Effector memory CD8-positive, alpha-beta T cell (primary cell): Measurements from ENCODE around the gene HDHD5.

Experiments used
- ATAC-seq: fragments of 150-1000 bp; cut with Tn5 transposase; replicated peaks from 2 replicates; pipeline ENCODE4 v1.10.0; 2021; ENCODE audit warnings: mild to moderate bottlenecking, moderate library complexity
- DNase-seq, 3 experiments: peaks; one replicate each; pipeline ENCODE4 v3.0.0; 2021
- H3K27ac Mint-ChIP-seq, 2 donors: one replicate each; pipeline ENCODE4 v1.8.0; 2022; ENCODE audit warnings: mild to moderate bottlenecking in 2 of 2, mixed read lengths in 2 of 2, moderate library complexity in 2 of 2
- H3K27me3 Mint-ChIP-seq, 2 donors: one replicate each; pipeline ENCODE4 v1.8.0; 2022; ENCODE audit warnings: mixed read lengths in 2 of 2
- H3K36me3 Mint-ChIP-seq: one replicate; pipeline ENCODE4 v1.8.0; 2022; ENCODE audit warnings: mild to moderate bottlenecking, moderate library complexity, mixed read lengths; ENCODE audit not compliant: insufficient read depth
- H3K4me1 Mint-ChIP-seq, 2 donors: one replicate each; pipeline ENCODE4 v1.8.0; 2022; ENCODE audit warnings: low read depth in 2 of 2, mixed read lengths in 2 of 2
- H3K4me3 Mint-ChIP-seq, 2 donors: one replicate each; pipeline ENCODE4 v1.8.0; 2022; ENCODE audit warnings: mild to moderate bottlenecking in 2 of 2, mixed read lengths in 2 of 2, moderate library complexity in 2 of 2
- H3K9me3 Mint-ChIP-seq, 2 donors: one replicate each; pipeline ENCODE4 v1.8.0; 2022; ENCODE audit warnings: mixed read lengths in 2 of 2
- total RNA-seq, 9 experiments: gene quantifications; one replicate each; lab custom pipeline; 2026; lab: John Stamatoyannopoulos, UW

The HDHD5 gene
- total RNA-seq = 10.1 to 46.1 (median 25.4) reads per million in 9 experiments

DNA sequence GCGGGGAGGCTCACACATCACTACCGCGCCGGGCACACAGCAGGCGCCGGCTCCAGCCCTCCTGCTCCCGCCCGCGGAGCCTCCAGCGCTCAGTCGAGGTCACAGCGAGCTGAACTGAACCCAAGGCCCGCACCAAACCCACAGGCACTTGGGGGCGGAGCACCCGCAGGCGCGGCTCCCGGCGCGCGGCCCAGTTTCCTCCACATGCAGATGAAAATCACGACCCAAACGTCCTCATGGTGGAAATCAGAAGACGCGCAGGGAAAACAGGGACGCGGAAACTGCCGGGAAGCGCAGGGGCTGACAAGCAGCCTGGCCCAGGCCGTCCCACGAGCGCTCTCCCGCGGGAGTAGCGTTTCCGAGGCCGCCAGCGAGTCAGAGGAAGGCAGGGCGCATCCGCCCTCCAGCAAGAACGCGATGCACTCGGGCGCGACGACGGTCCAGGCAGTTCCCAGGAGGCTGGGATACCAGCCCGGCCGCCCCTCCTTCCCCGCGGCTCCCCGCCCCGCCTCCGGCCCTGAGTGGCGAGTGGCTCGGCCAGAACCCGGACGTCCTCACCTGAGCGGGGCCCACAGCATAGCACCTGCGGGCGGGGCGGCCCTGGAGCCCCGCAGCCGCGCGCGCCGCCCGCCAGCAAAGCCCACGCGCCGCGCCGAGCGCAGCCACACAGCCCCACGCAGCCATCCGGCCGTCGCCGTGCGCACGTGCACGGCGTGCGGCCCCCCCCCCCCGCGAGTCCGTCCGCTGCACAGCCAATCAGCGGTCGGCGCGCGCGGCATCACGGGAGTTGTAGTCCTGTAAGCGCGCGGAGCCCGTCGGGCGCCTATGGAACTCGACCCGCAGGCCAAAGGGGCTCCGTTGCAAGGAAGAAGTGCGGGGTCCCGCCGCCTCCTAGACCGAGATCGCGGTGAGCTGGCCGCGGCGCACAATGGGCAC, at the start of gene HDHD5:
TSS of gene HDHD5 (minus strand) at position 710 of the 936 bp plus-strand sequence. CDS start at position 684, 26 bp downstream.
- Mint-ChIP-seq H3K27me3 (no peaks in the 10 kb centered on the region), H3K4me1 (peaks cover 12 to 20% of the 10 kb centered on the region in 2 donors)

DNA sequence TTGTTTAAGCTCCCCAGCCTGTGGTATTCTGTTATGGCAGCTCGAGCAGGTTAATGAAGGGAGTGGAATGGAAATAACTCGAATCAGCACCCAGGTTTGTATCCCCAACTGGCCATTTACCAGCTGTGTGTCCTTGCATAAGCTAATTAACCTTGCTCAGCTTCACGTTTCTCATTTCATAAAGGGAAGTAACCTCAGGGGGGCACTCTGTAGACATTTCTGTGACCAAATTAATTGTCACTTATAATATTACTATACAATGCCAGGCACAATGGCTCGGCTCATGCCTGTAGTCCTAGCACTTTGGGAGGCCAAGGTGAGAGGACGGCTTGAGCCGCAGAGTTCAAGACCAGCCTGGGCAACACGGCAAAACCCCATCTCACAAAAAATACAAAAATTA, 46.4 kb upstream of the HDHD5 start:
- ATAC-seq (no peak), DNase-seq (no peak)
- Mint-ChIP-seq H3K27me3 (no peaks in the 10 kb centered on the region), H3K9me3 (no peaks in the 10 kb centered on the region), H3K4me1 (peaks cover 10 to 11% of the 10 kb centered on the region in 2 donors), H3K36me3 (peaks cover 76% of the 10 kb centered on the region), H3K4me3 (no peak overlapping the region), H3K27ac (peak overlapping the region; percentile 23 to 46)

More for the DNA sequence above, at the start of gene HDHD5:
- H3K36me3 Mint-ChIP-seq = peaks cover 5% of the 10 kb centered on the region
- no peaks in the 10 kb centered on the region for H3K9me3 Mint-ChIP-seq
- peak within 1 kb of the TSS; percentile 38 to 81 for H3K27ac Mint-ChIP-seq
- peak within 1 kb of the TSS; percentile 85 for H3K4me3 Mint-ChIP-seq
- ATAC-seq = peak; percentile 88
- DNase-seq = peak; percentile 80 to 84 (median 81)

GRCh38 chr22:17201285-17201945, 42.3 kb upstream of the HDHD5 start:
- ATAC-seq (no peak), DNase-seq (no peak)
- Mint-ChIP-seq H3K4me3 (no peak overlapping the region), H3K27ac (peak overlapping the region; percentile 6 to 14), H3K36me3 (peaks cover 78% of the 10 kb centered on the region), H3K4me1 (peaks cover 4 to 9% of the 10 kb centered on the region in 2 donors), H3K27me3 (no peaks in the 10 kb centered on the region), H3K9me3 (no peaks in the 10 kb centered on the region)

GRCh38 chr22:17199003-17199731, 40.1 kb upstream of the HDHD5 start:
- Mint-ChIP-seq H3K4me3 (no peak overlapping the region), H3K36me3 (peaks cover 67% of the 10 kb centered on the region), H3K27ac (peak overlapping the region in 1 of 2 donors; percentile 16), H3K27me3 (no peaks in the 10 kb centered on the region), H3K4me1 (peaks cover 12 to 13% of the 10 kb centered on the region in 2 donors), H3K9me3 (no peaks in the 10 kb centered on the region)
- ATAC-seq = no peak
- no peak for DNase-seq

DNA sequence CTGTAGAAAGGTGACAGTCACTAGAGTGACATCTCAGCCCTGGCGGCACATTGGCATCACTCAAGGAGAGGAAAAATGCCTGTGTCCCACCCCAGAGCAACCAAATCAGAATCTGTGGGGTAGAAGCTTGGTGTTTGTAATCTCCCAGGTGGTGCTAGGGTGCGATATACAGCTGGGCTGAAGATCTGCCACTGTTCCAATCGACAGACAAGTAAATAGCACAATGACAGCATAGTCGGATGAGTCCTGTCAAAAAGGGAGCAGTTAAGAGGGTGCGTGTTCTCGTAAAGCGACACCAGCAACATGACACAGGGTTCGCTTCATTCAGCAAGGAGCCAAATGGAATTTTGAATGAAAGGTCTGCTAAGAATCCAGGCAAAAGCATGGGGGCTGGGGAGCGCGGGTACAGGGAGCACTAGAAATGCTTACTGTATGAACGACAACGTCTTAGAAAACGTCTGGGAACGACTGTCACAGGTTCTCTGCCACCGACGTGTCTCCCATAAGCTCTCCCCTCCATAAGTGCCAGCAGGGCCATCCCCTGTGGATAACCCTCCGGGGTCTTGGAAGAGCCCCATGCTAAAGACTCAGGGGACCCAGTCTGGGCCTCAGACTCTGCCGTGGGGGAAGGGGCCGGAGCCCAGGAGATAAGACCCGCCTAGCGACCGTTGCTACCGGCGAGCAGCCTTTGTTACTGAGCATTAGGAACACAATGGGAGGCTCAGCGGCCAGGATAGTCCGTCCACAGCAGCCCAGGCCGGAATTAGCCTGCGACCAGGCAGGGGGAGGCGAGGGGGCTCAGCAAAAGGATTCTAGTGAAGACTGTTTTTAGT, 39.3 kb upstream of the HDHD5 start:
- H3K9me3 Mint-ChIP-seq = no peaks in the 10 kb centered on the region

GRCh38 chr22:17194213-17194612, 35.1 kb upstream of the HDHD5 start:
- Mint-ChIP-seq H3K9me3 (no peaks in the 10 kb centered on the region), H3K27ac (peak overlapping the region; percentile 21 to 56)

More for the DNA sequence above, 39.3 kb upstream of the HDHD5 start:
- Mint-ChIP-seq H3K4me1 (peaks cover 12 to 13% of the 10 kb centered on the region in 2 donors), H3K36me3 (peaks cover 60% of the 10 kb centered on the region), H3K4me3 (no peak overlapping the region), H3K27ac (no peak overlapping the region), H3K27me3 (no peaks in the 10 kb centered on the region)
- ATAC-seq = no peak
- no peak for DNase-seq

GRCh38 chr22:17192186-17192585, 33.1 kb upstream of the HDHD5 start:
- H3K27me3 Mint-ChIP-seq = no peaks in the 10 kb centered on the region
- peaks cover 35% of the 10 kb centered on the region for H3K36me3 Mint-ChIP-seq
- H3K9me3 Mint-ChIP-seq = no peaks in the 10 kb centered on the region
- no peak for ATAC-seq
- H3K4me3 Mint-ChIP-seq = no peak overlapping the region
- peaks cover 4 to 8% of the 10 kb centered on the region in 2 donors for H3K4me1 Mint-ChIP-seq
- H3K27ac Mint-ChIP-seq = peak overlapping the region in 1 of 2 donors; percentile 69
- no peak for DNase-seq

More at GRCh38 chr22:17194213-17194612, 35.1 kb upstream of the HDHD5 start:
- Mint-ChIP-seq H3K27me3 (no peaks in the 10 kb centered on the region), H3K36me3 (peaks cover 29% of the 10 kb centered on the region), H3K4me3 (no peak overlapping the region), H3K4me1 (peaks cover 7 to 8% of the 10 kb centered on the region in 2 donors)
- DNase-seq (no peak), ATAC-seq (no peak)

DNA sequence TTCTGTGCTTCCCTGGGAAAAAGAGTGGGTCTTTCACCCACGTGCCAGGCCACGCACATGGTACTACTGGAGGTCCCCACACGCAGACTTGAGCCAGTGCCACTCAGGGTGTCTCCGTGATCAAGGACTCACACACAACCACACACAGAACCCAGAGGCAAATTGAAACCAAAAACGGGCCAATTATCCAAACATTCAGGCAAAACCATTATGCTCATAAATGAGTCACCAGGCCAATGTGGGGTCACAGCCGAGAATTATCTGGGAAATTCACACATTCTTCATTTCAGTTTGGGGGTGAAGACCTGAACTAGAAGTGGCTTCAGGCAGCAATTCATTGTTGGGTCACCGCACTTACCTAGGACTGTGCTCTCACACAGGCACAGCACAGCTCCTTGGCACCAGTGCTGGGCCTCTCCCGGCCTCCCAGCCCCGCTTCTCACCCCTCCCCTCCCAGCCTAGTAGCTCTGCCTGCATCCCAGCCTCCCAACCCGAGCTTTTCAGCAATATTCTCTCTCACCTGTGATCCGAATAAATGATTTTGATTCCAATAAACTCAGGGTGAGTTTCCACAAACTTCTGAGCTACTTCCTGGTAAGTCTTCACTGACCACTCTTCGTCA, 32.2 kb upstream of the HDHD5 start:
- Mint-ChIP-seq H3K9me3 (no peaks in the 10 kb centered on the region), H3K27ac (peak overlapping the region; percentile 49 to 69), H3K4me3 (no peak overlapping the region), H3K4me1 (peaks cover 4 to 8% of the 10 kb centered on the region in 2 donors), H3K27me3 (no peaks in the 10 kb centered on the region), H3K36me3 (peaks cover 39% of the 10 kb centered on the region)
- ATAC-seq (no peak), DNase-seq (no peak)

GRCh38 chr22:17190702-17191101, 31.6 kb upstream of the HDHD5 start:
- Mint-ChIP-seq H3K36me3 (peaks cover 42% of the 10 kb centered on the region), H3K4me3 (no peak overlapping the region), H3K27me3 (no peaks in the 10 kb centered on the region), H3K9me3 (no peaks in the 10 kb centered on the region), H3K4me1 (peaks cover 4 to 8% of the 10 kb centered on the region in 2 donors), H3K27ac (no peak overlapping the region)
- no peak for ATAC-seq
- DNase-seq = no peak

- H3K36me3 Mint-ChIP-seq = peaks cover 30% of the 10 kb centered on the region
- H3K4me1 Mint-ChIP-seq = no peaks in the 10 kb centered on the region
- H3K4me3 Mint-ChIP-seq = no peak overlapping the region
- DNase-seq = no peak
- H3K9me3 Mint-ChIP-seq = no peaks in the 10 kb centered on the region
- H3K27me3 Mint-ChIP-seq = no peaks in the 10 kb centered on the region
- no peak for ATAC-seq
- peak overlapping the region; percentile 32 to 59 for H3K27ac Mint-ChIP-seq
Observed at GRCh38 chr22:17176715-17177114, 17.6 kb upstream of the HDHD5 start.

- Mint-ChIP-seq H3K4me1 (peaks cover 3 to 4% of the 10 kb centered on the region in 2 donors), H3K36me3 (peaks cover 7% of the 10 kb centered on the region), H3K27ac (no peak overlapping the region), H3K4me3 (peak overlapping the region; percentile 96), H3K9me3 (no peaks in the 10 kb centered on the region), H3K27me3 (peaks cover 0 to 5% of the 10 kb centered on the region in 2 donors)
- DNase-seq (no peak), ATAC-seq (no peak)
Observed at GRCh38 chr22:17172029-17172833, 13.2 kb upstream of the HDHD5 start.
